ENCODE measurements around the gene CALHM4. TPM values are rescaled to one million over a fixed set of nuclear protein-coding genes. Genes with fewer than 3 reads are reported as not detected.
"Not testable (repeated sequence)": the region's sequence is repeated elsewhere in the genome, so short reads cannot be mapped to it uniquely, and the experiment has no call there.

The CALHM4 gene
- total RNA-seq, 2 experiments from 2014 or later: not detected

DNA sequence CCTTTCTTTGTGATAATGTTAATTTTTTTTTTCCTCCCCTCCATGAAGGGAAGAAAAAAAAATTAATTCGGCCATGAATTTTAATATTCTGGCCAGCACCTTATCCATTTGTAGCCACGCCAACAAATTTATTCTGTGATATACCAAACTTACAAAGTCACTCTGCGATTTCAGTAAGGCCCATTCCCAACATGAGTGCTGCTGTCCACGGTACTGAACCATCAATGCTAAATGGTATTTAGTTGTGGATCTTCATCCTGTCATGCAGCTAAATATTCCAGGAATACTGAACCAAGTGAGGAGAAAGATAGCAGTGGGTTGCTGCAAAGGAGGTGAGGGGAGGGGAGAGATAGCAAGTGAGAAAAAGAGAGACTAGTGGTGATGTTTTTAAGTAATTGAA lies 43.3 kb downstream of the CALHM4 start:
- CTCF ChIA-PET: no interaction called here

GRCh38 chr6:116603916-116604315 lies 50.4 kb downstream of the CALHM4 start:
- CTCF ChIA-PET; POLR2A ChIA-PET; H3K4me3 Mint-ChIP-seq; H3K27me3 Mint-ChIP-seq; H3K27ac Mint-ChIP-seq; H3K9me3 Mint-ChIP-seq; DNase-seq; H3K36me3 Mint-ChIP-seq (ENCODE audit: low read depth); H3K4me1 Mint-ChIP-seq: not testable (repeated sequence)

More for the DNA sequence above, 43.3 kb downstream of the CALHM4 start:
- no peaks in the 10 kb centered on the region for H3K27me3 Mint-ChIP-seq
- no peaks in the 10 kb centered on the region for H3K4me1 Mint-ChIP-seq
- no peak overlapping the region for H3K4me3 Mint-ChIP-seq
- POLR2A ChIA-PET: interaction anchor here (0.8 kb wide), 1 partner anchor 18 kb away, joined by 3 read pairs; no protein-coding TSS in a partner anchor
- DNase-seq: no peak
- no peaks in the 10 kb centered on the region for H3K9me3 Mint-ChIP-seq
- no peak overlapping the region for H3K27ac Mint-ChIP-seq
- peaks cover 32% of the 10 kb centered on the region for H3K36me3 Mint-ChIP-seq (ENCODE audit: low read depth)

GRCh38 chr6:116604868-116605267 lies 51.3 kb downstream of the CALHM4 start:
- DNase-seq; H3K4me1 Mint-ChIP-seq; H3K27ac Mint-ChIP-seq; POLR2A ChIA-PET; H3K36me3 Mint-ChIP-seq (ENCODE audit: low read depth); H3K9me3 Mint-ChIP-seq; CTCF ChIA-PET; H3K27me3 Mint-ChIP-seq; H3K4me3 Mint-ChIP-seq: not testable (repeated sequence)

DNA sequence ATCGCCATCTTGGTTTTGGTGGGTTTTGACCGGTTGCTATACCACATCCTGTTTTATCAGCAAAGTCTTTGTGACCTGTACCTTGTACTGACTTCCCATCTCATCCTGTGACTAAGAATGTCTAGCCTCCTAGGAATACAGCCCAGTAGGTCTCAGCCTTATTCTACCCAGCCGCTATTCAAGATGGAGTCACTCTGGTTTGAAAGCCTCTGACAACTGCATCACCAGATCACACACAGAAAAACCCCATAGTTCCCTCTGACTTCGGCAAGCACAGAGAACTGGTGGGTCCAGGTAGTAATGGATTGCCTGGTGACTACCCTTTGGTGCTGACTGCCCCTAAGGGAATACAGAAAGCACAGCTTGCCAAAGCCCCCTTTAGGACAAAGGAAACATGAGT lies 52.4 kb downstream of the CALHM4 start:
- ChIA-PET CTCF (no interaction called here), POLR2A (no interaction called here)
- Mint-ChIP-seq H3K36me3 (ENCODE audit: low read depth) (peaks cover 6% of the 10 kb centered on the region), H3K27me3 (peaks cover 4% of the 10 kb centered on the region), H3K4me3 (no peak overlapping the region), H3K27ac (no peak overlapping the region), H3K4me1 (no peaks in the 10 kb centered on the region), H3K9me3 (peaks cover 7% of the 10 kb centered on the region)
- DNase-seq: no peak

Other genes starting within 250 kb of the CALHM4 start
- 1 to 10 TPM; 5.1 to 7.5 TPM for gene DSE, start 182.8 kb upstream of the CALHM4 start, total RNA-seq
- gene CALHM6, start 92.4 kb upstream of the CALHM4 start, total RNA-seq: 10 to 100 TPM; 11.2 to 13.1 TPM
- not detected for gene CALHM5, start 42.1 kb upstream of the CALHM4 start, total RNA-seq
- not detected for gene TRAPPC3L, start 8.1 kb upstream of the CALHM4 start, total RNA-seq
- 10 to 100 TPM; 37.8 to 39.5 TPM for gene RWDD1, start 17.8 kb downstream of the CALHM4 start, total RNA-seq
- gene RSPH4A, start 62.7 kb downstream of the CALHM4 start, total RNA-seq: under 1 TPM; 0.10 to 0.15 TPM
- 10 to 100 TPM; 18.8 to 19.7 TPM for gene ZUP1, start 115.0 kb downstream of the CALHM4 start, total RNA-seq
- gene KPNA5, start 127.5 kb downstream of the CALHM4 start, total RNA-seq: 1 to 10 TPM; 7.1 to 9.9 TPM
- gene FAM162B, start 212.0 kb downstream of the CALHM4 start, total RNA-seq: not detected